GM12874 (cell line): ENCODE results near the gene MAP3K21.

Source experiments
- CTCF ChIP-seq: IDR thresholded peaks from 2 replicates; pipeline ENCODE4 v1.5.1; 2011; ENCODE audit warnings: low read depth, mild to moderate bottlenecking, control low read depth, low read length, moderate library complexity; ENCODE audit not compliant: insufficient read depth

Gene MAP3K21

GRCh38 chr1:233293556-233294446, 33.7 kb upstream of the MAP3K21 start:
- TF ChIP-seq CTCF, result no peak

GRCh38 chr1:233294913-233295236, 32.6 kb upstream of the MAP3K21 start:
- TF ChIP-seq CTCF, result no peak

- no peak for TF ChIP-seq CTCF
Observed at GRCh38 chr1:233295237-233295974, 32.1 kb upstream of the MAP3K21 start, which contains the start of gene PCNX2. PCNX2 (minus strand) TSS chr1:233295725; CDS start chr1:233295478, 247 bp downstream.

DNA sequence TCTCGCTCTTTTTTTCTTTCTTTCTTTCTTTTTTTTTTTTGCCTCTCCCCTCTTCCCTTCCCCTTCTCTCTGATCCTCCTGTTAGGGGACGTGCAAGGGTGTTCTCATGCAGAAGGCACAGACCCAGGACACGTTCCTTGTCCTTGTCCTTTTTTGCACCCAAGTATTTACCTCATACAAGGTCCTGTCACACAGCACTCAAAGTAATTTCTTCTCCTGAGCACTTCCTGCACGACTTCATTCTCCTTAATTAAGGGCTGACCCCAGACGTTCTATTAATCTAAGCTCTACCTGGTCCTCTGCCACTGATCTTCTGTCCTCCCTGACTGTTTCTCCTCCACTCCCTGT, 31.6 kb upstream of the MAP3K21 start:
- no peak for TF ChIP-seq CTCF

- no peak for TF ChIP-seq CTCF
Observed at GRCh38 chr1:233299450-233299849, 28.1 kb upstream of the MAP3K21 start.

GRCh38 chr1:233300326-233300725, 27.2 kb upstream of the MAP3K21 start:
- no peak for TF ChIP-seq CTCF

GRCh38 chr1:233304489-233305102, 22.9 kb upstream of the MAP3K21 start:
- TF ChIP-seq CTCF, result peak; percentile 55
